ENCODE results near the gene BHLHA15.
"Not testable (repeated sequence)": the region's sequence is repeated elsewhere in the genome, so short reads cannot be mapped to it uniquely, and the experiment has no call there.

BHLHA15 gene

DNA sequence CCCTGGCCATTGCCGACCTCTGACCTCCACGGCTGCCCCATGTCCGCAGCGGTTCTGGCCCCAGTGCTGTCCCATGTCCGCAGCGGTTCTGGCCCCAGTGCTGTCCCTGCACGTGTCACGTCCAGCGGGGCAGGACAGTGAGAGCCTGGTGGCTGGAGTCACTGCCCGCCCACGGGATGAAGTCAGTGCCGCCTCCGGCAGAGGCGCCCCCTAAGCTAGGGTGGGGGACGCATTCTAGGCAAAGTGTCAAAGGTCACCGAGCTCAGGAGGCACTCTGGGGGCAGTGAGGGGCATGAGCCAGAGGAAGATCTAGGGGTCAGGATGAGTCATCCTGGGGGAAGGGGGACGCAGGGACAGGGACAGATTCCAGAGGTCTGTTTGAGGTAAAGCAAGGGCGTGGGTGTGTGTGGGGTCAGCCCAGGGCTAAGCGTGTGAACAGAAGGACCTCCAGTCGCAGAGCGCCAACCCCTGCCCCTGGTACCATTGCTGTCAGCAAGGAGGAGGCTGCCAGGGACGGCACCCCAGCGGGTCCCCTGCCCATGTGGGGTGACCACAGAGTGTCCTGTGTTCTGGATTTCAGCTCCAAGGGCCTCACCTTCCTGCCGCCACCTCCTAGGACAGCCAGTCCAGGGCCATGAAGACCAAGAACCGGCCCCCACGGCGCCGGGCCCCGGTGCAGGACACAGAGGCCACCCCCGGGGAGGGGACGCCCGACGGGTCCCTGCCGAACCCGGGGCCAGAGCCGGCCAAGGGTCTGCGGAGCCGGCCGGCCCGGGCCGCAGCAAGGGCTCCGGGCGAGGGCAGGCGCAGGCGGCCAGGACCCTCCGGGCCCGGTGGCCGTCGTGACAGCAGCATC, 665 bp downstream of the BHLHA15 start:
- no peak for DNase-seq

DNA sequence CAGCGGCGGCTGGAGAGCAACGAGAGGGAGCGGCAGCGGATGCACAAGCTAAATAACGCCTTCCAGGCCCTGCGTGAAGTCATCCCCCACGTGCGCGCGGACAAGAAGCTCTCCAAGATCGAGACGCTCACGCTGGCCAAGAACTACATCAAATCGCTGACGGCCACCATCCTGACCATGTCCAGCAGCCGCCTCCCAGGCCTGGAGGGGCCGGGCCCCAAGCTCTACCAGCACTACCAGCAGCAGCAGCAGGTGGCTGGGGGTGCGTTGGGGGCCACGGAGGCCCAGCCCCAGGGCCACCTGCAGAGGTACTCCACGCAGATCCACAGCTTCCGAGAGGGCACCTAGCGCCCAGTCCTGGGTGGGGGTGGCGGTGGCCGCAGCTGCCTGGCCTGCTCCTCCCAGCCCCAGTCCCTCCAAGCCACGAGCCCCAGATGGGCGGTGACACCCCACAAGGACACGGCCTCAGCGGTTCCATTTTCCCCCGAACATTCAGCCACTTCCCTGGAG, 1.3 kb downstream of the BHLHA15 start:
- DNase-seq, result no peak

DNA sequence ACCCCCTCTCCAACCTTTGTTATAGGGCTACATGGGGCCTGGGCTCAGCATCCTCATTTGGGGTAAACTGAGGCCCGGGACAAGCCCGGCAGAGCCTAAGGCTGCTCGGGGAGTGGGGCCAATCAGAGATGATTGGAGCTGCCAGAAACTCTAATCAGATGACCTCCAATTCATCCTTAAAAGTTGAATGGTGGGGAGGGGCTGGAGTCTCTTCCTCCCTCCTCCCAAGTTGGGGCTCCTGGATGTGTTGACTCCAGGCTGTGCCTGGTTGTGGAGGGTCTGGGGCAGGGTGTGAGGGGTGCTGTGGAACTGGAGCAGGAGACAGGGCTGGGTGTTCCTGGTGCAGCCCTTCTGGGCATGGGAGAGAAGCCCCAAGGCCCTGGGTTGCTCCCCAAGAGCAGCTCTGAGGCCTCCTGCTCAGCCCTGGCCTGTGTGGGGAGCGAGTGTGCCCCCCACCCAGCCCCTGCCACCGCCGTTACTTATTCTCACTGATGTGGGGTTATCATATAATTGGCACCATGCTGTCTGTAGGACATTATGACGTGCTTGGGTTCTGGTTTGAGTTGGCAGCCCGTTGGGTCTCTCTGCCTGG, 2.2 kb downstream of the BHLHA15 start:
- no peak for DNase-seq

DNA sequence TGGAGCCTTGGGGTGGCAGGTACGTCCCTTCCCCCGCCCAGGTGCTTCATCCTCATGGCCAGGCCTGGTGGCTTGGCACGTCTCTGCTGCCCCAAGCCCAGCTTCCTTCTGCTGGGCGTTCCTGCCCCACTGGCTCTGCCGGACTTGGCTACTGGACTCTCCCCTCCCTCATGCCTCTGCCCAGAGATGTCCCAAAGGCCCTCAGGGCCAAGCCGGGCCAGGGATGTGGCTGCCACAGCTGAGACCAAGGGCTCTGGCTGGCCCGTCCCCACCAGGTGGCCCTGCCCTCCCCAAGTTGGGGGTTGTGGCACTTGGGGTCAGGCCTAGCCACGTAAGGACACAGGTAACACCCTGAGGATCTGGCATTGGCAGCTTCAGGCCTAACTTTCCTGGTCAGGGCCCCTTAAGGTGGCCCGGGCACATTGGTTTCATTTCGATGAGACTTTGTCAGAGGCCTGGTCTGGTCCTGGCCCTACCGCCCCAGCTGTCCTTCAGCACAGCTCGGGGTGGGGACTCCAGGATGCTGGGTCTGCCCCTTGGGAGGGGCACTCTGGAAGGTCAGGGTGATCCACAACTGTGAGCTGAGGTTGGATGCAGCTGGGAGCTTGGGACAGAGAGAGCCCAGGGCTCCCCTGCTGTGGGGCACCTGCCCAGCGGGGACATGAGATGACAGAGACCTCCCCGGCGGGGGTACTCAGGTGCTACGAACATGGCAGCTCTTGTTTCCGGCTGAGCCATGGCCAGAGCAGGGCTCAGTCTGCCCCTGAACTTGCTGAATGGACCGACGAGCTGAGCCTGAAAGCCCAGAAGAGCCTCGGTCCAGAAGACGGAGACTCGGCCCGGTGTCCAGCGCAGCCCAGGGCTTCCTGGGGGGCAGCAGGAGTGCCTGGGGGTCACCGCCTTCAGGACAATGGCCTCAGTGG, 2.9 kb downstream of the BHLHA15 start:
- DNase-seq, result no peak

DNA sequence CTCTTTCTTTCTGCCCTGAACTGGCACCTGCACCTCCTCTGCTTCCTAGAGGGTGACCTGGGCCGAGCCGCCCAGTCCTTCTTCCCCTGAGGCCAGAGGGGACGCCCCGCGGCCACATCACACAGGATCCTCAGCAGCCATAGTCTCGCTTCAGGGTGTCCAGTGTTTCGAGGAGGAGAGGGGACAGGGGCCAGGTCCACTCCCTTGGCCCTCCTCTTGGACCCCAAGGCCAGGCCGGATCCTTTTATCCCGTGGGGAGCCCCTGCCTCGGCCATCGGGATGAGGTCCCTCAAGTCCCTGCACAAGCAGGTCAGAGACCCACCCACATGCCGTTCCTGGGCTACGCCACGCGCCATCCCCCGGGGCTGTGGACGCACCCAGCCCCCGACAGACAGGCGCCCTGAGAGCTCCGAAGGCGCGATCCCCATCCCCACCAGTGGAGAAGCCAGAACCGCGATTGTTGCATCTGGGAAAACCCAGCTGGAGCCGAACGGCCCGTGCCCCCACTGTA, 3.6 kb downstream of the BHLHA15 start:
- DNase-seq, result no peak

DNA sequence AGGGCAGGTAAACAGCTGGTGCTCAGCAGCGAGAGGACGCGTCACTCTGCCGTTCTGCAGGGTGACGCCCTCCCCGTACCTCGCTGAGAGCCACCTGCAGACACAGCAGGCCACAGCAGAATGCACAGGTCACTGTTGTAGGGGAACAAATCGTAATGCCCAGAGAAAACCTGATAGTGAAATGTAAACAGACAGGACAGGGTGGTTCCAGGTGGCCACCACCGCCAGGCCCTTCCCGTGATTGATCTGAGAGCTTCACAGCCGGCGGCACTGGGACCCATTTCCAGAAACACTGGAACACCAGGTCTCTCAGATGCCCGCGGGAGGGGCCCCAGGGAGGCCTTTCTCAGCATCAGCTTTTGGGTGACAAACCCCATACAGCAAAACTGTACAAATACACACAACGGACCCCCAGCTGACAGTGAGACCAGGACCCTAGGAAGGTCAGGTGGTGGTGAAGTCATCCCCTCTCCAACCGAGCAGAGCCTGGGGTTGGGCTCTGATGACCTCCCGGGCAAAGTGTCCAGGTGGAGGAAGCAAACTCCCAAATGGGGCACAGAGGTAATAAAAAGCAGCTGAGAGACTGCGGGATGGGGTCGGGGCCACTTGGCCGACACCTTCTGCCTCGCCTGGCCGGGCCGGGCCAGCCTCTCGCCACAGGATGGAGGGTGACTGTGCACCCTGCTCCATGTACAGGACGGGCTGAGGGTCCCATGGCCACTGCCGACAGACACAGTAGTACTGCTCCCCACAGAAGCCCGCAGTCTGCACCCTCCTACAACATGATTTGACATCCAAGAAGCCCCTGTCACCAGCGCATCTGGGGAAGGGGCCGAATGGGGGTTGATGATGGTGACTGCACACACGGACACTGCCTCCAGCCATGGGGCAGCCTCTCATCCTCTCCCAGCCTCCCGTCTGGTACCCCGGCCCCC, 4.6 kb downstream of the BHLHA15 start:
- DNase-seq, result no peak

DNA sequence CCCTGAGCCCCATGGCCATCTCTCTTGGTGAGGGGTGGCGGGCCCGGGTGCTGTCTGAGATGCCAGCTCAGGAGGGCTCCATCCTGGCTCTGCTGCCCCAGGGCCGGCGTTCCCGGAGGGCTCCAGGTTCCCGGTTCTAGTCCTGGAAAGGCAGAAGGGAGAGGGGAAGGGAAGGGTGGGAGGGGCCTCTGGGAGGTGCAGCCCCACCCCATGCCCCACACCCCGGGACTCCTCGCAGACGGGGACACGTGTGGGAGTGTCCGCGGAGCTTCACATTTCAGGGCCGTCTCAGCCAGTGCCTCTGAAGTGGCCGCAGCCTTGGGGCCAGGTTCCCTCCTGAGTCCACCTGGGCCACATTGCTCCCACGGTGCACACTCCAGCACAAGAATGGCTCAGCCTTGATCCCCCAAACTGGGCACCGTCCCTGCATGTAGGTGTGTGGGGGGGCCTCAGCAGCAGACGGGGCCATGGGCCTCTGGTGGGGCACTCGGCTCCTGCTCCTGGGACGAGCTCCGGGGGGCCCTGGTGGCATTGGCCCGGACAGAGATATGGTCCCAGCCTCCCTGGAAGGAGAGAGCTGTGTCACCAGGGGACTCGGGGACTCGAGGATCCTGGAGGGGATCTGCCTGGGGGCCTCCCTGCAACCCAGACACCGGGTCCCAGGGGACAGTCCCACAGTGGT, 5.8 kb downstream of the BHLHA15 start:
- no peak for DNase-seq

DNA sequence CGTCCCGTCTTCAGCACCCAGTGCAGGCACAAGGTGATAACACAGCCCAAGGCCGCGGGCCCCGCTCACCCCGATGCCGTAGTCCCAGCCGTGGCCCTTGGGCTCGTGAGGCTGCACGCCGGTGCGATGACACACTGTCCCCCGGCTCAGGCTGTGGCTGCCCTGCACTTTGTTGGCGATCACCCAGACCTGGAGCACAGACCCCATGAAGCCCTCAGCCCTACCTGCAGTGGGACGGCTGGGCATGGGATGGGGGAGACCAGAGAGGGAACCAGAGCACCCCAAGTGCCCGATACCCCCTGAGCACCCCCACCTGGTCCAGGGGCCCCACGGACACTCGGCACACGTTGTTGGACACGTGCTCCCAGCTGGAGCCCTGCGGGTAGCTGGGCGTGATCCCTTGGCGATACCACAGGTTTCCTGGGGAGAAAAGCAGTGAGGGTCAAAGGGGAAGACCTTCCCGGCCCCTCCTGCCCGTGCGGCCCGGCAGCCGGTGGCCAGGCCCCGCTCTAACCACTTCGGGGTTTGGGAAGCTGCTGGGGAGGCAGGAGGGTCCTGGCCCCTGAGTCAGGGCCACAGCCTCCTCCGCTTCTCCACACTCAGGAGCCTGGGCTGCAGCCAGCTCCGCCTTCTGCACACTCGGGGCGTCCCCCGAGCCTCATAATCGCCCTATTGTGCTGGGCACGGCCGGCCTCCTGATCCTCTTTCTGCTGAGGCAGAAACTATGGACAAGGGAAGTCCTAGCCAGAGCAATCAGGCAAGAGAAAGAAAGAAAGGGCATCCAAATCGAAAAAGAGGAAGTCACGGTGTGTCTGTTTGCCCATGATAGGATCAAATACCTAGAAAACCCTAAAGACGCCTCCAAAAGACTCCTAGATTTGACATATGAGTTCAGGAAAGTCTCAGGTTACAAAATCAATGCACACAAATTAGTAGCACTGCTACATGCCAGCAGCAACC, 6.7 kb downstream of the BHLHA15 start:
- no peak for DNase-seq

DNA sequence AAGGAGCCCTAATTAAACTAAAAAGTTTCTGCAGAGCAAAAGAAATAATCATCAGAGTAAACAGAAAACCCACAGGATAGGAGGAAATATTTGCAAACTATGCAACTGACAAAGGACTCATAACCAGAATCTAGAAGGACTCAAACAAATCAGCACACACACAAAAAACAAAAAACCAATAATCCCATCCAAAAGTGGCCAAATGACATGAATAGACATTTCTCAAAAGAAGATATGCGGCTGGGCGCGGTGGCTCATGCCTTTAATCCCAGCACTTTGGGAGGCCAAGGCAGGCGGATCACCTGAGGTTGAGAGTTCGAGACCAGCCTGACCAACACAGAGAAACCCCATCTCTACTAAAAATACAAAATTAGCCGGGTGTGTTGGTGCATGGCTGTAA, 8.1 kb downstream of the BHLHA15 start:
- DNase-seq, result not testable (repeated sequence)

DNA sequence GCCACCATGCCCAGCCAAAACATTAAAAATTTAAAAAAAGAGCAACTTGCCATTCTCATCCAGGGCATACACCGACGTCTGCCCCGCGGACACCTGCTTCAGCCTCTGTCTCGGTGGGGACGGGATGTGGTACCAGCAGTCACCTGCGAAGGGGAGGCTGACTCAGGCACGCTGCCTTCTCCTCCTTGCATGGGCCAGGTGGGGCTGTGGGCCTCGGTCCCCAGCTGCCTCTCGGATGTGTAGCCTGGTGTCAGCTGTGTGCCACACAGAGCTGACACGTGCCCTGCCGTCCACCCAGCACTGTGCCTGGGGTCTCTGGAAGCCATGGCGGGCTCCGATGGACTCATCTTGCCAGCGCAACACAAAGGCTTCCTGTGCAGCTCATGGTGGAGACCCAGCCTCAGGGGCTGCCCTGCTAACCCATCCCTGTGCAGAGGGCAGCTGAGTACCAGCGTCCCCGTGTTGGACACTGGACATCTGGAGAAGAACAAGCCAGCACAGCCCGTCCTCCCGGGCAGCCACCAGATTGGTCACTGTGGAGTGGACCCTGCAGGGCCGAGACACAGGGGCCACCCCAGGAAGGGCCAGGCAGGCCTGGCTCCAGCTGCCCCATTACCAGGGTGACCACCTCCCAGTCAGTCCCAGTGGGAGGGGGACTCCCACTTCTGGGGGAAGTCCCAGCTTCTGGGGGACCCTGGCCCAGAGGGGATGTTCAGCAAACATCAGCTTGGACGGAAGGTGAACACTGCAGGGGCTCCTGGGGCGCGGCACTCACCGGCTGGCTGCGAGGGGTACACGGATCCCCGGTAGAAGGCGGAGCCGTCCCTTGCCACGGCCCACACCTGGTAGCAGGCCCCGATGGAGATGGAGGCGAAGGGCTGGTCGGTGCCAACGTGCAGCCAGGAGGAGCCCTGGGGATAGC, 10.6 kb downstream of the BHLHA15 start:
- no peak for DNase-seq

DNA sequence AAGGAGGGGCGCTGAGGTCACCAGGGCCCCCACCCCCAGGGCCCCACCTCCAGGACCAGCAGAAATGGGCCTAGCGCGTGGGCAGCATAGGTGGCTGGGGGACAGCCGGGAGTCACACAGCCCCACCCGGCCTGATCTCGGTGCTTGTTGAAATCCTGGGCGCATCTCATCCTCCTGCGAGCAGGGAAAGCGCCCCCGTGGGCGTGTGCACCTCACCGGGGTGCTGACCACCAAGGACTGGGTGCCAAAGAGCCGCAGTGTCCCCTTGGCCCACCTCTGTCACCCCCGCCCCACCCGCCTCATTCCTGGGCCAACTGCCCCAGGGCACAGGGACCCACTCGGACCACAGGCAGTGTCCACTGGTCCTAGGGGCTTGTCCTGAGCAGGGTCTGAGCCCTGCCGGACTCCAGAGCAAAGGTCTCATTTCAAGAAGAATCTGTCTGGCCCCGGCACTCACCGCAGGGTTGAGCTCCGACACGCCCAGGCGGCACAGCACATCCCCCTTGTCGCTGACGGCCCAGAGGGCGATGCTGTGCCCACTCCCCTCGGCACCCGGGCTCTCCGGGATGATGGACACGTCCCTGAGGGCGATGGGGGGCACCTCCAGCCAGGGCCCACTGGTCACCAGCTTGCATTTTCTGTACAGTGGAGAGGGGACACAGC, 11.4 kb downstream of the BHLHA15 start:
- DNase-seq, result no peak

DNA sequence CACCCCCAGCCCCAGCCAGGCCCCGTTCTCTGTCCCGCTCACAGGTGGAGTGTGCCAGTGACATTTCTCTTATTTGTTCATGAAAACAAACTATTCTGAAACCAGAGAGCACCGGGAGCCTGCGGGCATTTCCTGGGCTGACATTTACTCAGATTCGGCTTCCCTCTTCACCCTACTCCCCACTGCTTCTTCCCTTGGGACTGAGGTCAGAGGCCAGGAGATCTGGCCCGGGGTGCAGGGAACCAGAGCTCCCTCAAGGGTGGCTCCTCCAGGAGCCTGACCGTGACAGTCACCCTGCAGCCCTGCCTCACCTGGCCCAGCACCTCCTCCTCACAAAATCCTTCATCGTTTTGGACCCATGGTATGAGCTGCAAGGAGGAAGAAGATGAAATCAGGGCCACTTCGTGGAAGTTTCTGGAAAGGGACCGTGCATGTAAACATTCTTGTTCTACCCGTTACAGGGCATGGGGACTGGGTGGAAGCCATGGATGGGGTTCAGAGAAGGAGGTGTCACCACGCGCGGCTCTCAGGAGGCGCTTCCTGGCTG, 12.2 kb downstream of the BHLHA15 start:
- no peak for DNase-seq

DNA sequence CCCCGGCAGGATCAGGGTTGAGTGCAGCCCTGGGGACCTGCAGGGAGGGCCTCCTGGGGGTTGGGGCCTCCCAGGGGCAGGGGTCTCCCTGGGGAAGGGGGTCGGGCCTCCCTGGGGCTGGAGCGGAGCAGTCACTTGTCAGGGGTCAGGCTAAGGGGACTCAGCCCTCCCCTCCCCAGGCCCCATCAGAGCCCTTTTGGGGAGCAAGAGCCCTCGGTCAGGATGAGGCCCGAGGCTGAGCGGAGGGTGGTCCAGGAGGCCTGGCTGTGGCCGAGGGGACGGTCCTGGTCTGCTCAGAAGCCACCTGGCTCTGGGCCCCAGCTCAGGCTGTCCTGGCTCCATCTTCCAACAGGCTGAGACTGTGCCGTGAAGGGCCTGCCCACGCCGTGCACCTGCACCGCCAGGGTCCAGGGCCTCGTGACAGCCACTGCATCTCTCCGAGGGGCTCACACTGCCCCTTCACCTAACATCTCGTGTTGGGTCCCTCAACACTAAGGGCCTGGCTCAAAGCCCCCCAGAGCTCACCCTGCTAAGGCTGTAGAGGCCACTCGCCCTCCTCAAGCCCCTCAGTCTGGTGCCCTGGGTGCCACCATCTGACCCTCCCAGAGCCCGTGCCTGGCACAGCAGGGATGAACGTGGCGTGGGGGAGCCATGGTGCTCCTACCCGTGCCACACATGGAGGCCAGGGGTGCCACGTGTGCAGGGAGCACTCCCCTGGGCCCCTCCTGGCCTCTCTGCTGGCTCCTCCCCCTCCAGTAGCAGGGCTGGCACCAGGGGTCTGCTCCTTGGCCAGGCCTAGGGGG, 12.9 kb downstream of the BHLHA15 start:
- DNase-seq, result no peak

DNA sequence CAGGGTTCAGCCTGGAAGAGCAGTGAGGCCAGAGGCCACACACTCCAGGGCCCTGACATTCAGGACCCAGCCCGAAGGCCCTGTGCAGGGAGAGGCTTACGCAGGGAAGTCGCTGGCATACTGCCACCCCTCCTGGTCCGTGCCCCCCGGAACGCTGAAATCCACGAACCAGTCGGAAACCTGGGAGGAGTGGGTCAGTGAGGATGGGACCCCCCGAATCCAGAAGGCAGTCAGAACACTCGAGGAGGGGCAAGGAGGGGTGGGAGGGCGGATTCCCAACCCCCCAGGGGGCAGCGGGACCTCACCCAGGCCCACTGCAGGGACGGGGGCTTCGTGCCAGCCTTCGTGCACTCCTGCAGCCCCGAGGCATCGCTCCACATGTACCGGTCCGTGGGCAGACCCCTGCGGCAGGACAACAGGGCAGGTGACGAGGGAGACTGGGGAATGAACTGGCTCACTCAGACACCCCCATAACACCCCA, 13.5 kb downstream of the BHLHA15 start:
- DNase-seq, result no peak

DNA sequence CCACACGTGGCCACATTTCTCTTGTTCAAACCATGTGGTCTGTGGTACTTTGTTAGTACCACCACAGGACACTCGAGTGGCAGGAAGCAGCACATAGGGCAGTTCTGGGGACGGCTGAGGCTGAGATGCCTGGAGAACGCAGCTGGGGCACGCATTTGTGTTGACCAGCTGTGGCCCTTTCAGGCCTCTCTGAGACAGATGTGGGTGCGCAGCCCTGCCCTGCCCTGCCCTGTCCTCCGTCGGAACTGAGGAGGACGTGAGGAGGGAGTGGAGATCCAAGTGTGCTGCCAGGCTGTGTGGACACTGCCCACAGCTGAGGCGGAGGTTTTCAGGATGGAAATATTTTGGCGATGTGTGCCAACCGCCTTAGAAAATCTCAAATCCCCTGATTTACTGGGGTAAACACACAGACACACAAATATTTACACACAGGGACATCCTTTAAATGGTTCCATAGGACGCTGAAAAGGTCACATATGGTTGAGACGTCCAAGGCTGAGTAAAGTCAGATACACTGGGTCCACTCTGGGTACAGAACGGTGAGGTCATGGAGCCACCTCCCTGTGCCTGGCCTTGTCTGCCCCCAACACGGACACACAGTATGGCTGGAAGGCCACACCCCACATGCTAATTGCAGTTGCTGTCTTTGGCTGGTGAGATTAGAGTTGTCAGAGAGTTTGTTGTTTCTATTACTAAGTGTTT, 14.8 kb downstream of the BHLHA15 start:
- no peak for DNase-seq

DNA sequence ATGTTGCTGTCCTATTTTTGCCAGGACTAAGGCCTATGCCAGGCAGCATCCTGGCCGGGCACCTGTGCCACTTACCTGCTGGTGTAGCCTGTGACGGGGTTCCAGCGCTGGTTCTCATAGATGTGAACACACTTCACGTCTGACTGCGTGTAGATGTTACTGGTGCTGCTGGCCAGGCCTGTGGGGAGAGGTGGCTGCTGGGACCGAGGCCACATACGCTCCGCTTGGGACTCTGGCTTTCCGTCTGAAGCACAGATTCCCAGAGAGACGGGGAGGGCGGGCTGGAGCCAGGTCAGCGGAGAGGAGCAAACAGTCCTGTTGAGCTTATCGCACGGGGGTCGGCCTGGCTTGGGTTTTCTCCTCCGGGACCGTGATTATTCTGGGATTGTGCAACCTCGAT, 16.7 kb downstream of the BHLHA15 start:
- DNase-seq, result no peak
